Mucosa of descending colon (tissue), 3 donors: ENCODE results near the gene FSTL4. TPM values are rescaled to one million over a fixed set of nuclear protein-coding genes. Genes with fewer than 3 reads are reported as not detected.
A peak's percentile ranks its signal among the peaks of the same experiment; 100 is the strongest.

ENCODE experiments used
- ATAC-seq: fragments of 200-7000 bp; cut with Tn5 transposase; one replicate; pipeline ENCODE4 v1.9.1; 2020; ENCODE audit warnings: mild to moderate bottlenecking, moderate library complexity
- DNase-seq, 3 donors: peaks; one replicate each; pipeline ENCODE4 v3.0.0-alpha.2; 2020
- H3K36me3 ChIP-seq: fragments of 200-600 bp; one replicate; pipeline ENCODE4 v1.8.0; 2021; ENCODE audit warnings: low read depth, mild to moderate bottlenecking
- H3K4me1 ChIP-seq: fragments of 200-600 bp; one replicate; pipeline ENCODE4 v1.8.0; 2021; ENCODE audit warnings: low read depth, mild to moderate bottlenecking
- H3K4me3 ChIP-seq: fragments of 200-600 bp; one replicate; pipeline ENCODE4 v1.8.0; 2021; ENCODE audit warnings: mild to moderate bottlenecking
- H3K9me3 ChIP-seq: fragments of 200-600 bp; one replicate; pipeline ENCODE4 v1.8.0; 2021; ENCODE audit warnings: mild to moderate bottlenecking
- intact Hi-C, 2 donors: fragments of 100-400 bp; cut with DNase I in 1 of 2; cut with micrococcal nuclease in 1 of 2; formaldehyde crosslinking; loops; one replicate each; pipeline versions ENCODE4 v1.11.0 to v1.11.1; 2022; cut with DNase I, micrococcal nuclease
- total RNA-seq, 3 donors: library from RNA; stranded (reverse); fragmentation: NEBNext Ultra II Directional in 2 of 3; extraction: Animal tissue kit (Norgen Biotek cat#: 25700) in 2 of 3; gene quantifications; one replicate each; pipeline versions ENCODE4 v1.2.1 to v1.2.4, GENCODE V29; 2021 to 2023
- TF ChIP-seq, protein P1 (sequence below): fragments of 200-600 bp; IDR thresholded peaks from one replicate; pipeline ENCODE4 v1.8.0; 2022; ENCODE audit warnings: antibody characterized with exemption, mild to moderate bottlenecking
- donor health status: DM: no; HTN: no; CAD: no; lungs with moderate emphysema.
- donor health status: DM: no; HTN: no; CAD: no.
- donor health status: DM: no; HTN: yes; CAD: no.

FSTL4 gene
- total RNA-seq, 3 donors from 2014 or later: 0.29 to 0.77 (median 0.57) TPM

DNA sequence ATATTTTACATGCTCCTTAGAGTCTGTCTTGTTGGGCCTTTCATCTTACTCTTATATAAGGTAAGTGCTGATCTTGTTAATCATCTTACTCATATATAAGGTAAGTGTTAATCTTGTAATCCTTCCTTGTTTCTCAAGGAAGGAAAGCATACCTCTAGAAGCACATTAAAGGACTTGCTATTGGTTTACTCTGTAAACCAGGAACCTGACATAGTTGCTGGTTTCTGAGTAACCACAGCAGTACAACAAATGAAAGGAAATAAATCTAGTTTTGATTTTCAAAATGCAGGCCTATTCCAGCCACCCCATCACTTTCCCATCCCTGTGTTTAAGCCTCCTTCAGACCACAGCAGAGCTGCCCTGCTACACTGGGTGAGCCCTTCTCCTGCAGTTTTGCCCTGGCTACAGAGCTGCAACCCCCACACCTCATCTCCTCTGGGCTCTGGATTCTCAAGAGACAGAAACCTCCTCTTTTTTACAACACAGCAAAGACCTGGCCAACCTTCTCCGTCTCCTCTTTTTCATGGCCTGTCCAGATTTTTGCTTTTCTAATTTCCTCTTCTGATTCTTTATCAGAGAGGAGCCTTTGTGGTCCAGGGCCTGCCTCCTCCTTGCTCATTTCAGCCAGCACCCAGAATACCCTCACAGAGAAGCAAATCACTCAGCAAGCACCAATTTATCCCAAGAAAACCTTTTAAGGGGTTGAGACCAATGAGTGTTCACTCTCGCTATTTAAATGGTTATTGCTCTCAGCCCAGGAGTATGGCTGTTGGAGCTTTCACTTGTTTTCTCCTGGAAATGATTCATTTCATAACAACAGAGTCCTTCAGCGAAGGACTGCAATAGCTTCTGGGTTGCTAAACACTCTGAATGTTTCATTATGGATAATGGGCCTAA lies 103.2 kb downstream of the FSTL4 start:
- no peaks in the 10 kb centered on the region for H3K9me3 ChIP-seq
- H3K36me3 ChIP-seq: no peaks in the 10 kb centered on the region
- no peaks in the 10 kb centered on the region for H3K4me1 ChIP-seq
- TF ChIP-seq, protein P1, sequence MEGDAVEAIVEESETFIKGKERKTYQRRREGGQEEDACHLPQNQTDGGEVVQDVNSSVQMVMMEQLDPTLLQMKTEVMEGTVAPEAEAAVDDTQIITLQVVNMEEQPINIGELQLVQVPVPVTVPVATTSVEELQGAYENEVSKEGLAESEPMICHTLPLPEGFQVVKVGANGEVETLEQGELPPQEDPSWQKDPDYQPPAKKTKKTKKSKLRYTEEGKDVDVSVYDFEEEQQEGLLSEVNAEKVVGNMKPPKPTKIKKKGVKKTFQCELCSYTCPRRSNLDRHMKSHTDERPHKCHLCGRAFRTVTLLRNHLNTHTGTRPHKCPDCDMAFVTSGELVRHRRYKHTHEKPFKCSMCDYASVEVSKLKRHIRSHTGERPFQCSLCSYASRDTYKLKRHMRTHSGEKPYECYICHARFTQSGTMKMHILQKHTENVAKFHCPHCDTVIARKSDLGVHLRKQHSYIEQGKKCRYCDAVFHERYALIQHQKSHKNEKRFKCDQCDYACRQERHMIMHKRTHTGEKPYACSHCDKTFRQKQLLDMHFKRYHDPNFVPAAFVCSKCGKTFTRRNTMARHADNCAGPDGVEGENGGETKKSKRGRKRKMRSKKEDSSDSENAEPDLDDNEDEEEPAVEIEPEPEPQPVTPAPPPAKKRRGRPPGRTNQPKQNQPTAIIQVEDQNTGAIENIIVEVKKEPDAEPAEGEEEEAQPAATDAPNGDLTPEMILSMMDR: no peak
- H3K4me3 ChIP-seq: no peak overlapping the region
- ATAC-seq (no peak), DNase-seq (no peak)
- intact Hi-C loops: no loop called here

DNA sequence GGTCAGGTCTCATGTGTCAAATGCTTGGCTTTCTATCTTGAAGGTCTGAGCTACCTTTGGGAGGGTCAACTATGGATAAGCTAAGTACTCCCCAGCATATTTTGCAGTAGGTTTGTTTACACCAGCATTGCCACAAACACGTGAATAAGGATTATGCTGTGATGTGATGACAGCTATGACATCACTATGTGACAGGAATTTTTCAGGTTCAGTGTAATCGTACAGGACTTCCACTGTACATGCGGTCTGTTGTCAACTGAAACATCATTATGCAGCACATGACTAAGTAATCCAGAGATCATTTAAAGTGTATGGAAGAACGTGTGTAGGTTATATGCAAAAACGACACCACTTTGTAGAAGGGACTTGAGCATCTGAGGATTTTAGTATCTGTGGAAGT lies 104.0 kb downstream of the FSTL4 start:
- Histone ChIP-seq H3K36me3 (no peaks in the 10 kb centered on the region), H3K4me1 (no peaks in the 10 kb centered on the region), H3K9me3 (no peaks in the 10 kb centered on the region), H3K4me3 (no peak overlapping the region)
- intact Hi-C loops: no loop called here
- TF ChIP-seq, protein P1: no peak
- DNase-seq (no peak), ATAC-seq (no peak)

DNA sequence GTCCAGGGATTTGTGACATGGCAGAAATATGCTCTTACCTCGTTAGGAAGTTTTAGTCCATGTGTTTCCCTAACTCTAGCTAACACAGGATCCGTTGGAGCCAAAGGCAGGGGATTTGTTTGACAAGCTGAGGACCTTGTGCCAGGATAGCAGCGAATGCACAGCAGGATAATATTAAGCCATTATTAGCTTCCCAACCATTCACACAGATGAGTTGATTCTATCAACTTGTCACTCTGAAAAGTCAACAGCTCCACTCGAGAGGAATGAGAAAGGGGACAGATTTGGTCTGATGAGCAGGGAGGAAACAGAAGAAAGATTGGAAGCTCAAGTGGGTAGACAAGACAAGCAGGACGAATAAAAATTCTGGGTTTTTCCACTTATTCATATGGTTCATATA lies 106.2 kb downstream of the FSTL4 start:
- no peaks in the 10 kb centered on the region for H3K36me3 ChIP-seq

DNA sequence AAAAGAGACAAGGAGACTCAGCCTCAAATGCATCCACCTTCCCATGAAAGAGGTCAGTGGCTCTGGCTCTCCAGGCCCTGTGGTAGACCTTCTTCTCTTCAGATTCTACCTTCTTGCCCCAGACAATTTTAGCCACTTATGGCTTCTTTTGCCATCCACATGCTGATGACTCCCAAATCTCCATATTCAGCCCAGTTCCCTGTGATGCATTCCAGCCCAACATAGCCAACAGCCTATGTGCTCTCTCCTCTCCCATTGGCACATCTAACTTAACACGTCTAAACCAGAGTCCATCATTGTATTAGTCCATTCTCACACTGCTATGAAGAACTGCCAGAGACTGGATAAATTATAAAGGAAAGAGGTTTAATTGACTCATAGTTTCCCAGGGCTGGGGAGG lies 108.8 kb downstream of the FSTL4 start:
- ATAC-seq (no peak), DNase-seq (no peak)
- H3K36me3 ChIP-seq: no peaks in the 10 kb centered on the region
- TF ChIP-seq, protein P1: no peak
- intact Hi-C loops: no loop called here
- no peak overlapping the region for H3K4me3 ChIP-seq
- H3K4me1 ChIP-seq: peaks cover 6% of the 10 kb centered on the region
- no peaks in the 10 kb centered on the region for H3K9me3 ChIP-seq

More for the DNA sequence above, 106.2 kb downstream of the FSTL4 start:
- DNase-seq (no peak), ATAC-seq (no peak)
- Histone ChIP-seq H3K4me1 (no peaks in the 10 kb centered on the region), H3K9me3 (no peaks in the 10 kb centered on the region), H3K4me3 (no peak overlapping the region)
- TF ChIP-seq, protein P1: no peak
- intact Hi-C loops: no loop called here

DNA sequence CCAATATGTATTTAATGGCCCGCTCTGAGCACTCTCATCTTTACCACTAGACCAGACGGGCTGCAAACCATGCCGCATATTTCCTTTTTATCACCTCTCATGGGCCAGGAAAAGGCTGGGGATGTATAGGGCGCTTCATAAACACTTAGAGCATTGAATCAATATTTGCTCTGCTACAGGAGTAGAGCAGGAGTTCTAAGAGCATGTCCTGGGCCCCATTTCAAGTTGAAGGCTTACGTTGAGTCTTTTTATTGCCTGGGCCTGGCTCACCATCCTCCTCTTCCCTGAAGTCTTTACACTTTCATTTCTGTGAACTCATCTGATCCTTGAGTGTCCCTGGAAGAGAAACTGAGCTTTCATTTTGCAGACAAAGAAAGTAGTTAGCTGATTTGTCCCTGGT lies 112.4 kb downstream of the FSTL4 start:
- peak in 1 of 3 donors; percentile 45 for DNase-seq
- Histone ChIP-seq H3K36me3 (no peaks in the 10 kb centered on the region), H3K4me3 (no peak overlapping the region), H3K4me1 (peaks cover 6% of the 10 kb centered on the region), H3K9me3 (no peaks in the 10 kb centered on the region)
- peak; percentile 93 for ATAC-seq
- intact Hi-C loops: no loop called here
- TF ChIP-seq, protein P1: no peak
